DMS79 treated with DMSO at 0.1 percent for 48 hours (cell line): ENCODE results near the gene STYXL1.

Source experiments
- DNase-seq: peaks from one replicate; lab custom pipeline; 2025; lab: John Stamatoyannopoulos, UW

STYXL1 gene

DNA sequence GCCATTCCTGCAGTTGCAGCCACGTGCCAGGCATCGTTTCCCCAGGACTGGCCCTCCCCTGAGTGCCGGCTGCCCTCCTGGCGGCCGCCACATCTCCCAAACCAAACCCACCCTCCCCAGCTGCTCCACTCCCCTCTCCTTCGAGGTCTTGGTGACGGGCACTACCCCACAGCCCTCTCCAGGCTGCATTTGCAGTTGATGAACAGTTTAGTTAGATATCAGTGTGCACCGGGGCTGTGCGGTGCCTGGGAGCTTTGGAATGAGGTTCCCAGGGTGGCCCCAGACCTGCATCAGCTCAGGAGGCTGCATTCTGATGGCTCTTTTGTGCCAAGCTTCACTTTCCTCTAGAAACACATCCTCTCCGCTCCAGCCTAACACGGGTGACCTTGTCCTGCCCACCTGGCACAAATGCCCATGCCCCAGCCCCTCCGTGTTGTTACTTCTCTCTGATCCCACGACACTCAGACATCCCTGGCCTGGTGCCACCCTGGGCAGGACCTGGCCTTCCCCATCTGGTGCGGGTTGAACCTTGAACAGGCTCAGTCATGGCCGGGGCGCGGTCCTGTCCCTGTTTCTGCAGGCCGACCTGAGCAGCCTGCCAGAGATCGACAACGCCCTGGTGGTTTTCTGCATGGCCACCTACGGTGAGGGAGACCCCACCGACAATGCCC lies 67.9 kb downstream of the STYXL1 start:
- DNase-seq = no peak

- peak; percentile 50 for DNase-seq
These were observed 70.1 kb downstream of the STYXL1 start for GRCh38 chr7:75977743-75978142.

GRCh38 chr7:75971961-75972763 lies 75.6 kb downstream of the STYXL1 start:
- DNase-seq = no peak

DNA sequence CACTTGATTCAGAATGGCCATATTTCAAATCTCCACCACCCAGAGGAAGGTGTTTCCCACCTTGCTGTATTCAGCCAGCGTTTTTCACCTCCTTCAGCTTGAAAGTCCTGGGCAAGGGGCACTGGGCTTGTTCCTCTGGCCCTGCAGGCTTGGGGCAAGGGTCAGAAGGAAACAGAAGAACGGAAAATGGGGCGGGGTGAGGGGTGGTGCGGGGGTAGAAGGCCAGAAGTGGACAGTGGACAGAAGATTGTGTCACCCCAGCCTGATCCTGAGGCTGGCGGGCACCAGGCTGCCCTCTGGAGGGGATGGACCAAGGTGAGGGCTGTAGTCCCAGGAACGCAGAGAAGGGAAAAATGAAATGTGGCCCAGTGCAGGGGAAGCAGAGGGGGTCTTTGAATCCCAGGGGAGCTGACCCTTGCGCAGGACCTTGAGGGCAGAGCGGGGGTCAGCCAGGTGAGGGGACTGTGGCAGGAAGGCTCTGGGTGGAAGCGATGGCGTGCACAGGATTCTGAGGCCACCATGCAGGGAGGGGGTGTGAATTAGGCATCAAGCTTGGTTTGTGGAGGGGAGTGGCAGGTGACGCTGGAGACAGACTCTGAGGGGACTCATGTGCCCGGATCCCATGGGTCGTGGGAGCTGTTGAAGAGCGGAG lies 76.4 kb downstream of the STYXL1 start:
- DNase-seq = no peak

DNA sequence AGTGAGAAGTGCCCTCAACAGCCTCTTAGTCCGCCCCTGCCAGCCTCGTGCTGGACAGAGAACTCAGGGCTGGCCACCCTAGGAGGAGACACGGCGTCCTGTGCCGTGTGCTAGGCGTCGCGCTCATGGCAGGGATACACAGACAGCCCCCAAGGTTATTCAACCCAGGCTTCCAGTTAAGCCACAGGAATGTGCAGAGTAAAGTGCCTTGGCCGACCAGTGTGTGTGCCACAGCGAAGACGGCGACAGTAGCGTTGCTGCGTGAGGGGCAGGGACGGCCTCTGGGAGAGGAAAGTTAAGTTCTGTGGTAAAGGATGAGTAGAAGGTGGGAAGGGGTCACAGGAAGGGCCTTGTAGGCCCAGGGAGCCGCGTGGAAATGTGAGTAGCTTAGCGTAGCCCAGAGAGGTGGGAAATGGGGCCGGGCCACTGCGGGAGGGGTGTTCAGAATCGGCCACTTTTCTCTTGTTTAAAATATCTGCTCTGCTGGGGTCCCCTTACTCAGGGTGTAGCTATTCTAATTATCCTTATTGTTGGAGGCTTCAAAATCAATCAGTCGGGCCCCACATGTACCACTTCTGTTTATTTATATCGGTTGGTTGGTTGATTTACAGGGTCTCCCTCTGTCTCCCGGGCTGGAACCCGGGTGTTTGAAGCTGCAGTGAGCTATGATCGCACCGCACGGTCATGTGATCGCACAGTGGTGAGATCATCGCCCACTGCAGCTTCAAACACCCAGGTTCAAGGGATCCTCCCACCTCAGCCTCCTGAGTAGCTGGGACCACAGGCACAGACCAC lies 77.9 kb downstream of the STYXL1 start:
- no peak for DNase-seq

- no peak for DNase-seq
These were observed 78.6 kb downstream of the STYXL1 start for GRCh38 chr7:75969182-75969581.

- DNase-seq = no peak
These were observed 79.2 kb downstream of the STYXL1 start for GRCh38 chr7:75968561-75969001.

- no peak for DNase-seq
These were observed 79.8 kb downstream of the STYXL1 start for GRCh38 chr7:75968012-75968411.

GRCh38 chr7:75967487-75967997 lies 80.3 kb downstream of the STYXL1 start:
- no peak for DNase-seq

GRCh38 chr7:75967055-75967454 lies 80.7 kb downstream of the STYXL1 start:
- no peak for DNase-seq

GRCh38 chr7:75966190-75966961 lies 81.4 kb downstream of the STYXL1 start:
- DNase-seq = no peak

- no peak for DNase-seq
These were observed 82.2 kb downstream of the STYXL1 start for GRCh38 chr7:75965617-75966016.

GRCh38 chr7:75963381-75963995 lies 84.3 kb downstream of the STYXL1 start:
- DNase-seq = no peak

DNA sequence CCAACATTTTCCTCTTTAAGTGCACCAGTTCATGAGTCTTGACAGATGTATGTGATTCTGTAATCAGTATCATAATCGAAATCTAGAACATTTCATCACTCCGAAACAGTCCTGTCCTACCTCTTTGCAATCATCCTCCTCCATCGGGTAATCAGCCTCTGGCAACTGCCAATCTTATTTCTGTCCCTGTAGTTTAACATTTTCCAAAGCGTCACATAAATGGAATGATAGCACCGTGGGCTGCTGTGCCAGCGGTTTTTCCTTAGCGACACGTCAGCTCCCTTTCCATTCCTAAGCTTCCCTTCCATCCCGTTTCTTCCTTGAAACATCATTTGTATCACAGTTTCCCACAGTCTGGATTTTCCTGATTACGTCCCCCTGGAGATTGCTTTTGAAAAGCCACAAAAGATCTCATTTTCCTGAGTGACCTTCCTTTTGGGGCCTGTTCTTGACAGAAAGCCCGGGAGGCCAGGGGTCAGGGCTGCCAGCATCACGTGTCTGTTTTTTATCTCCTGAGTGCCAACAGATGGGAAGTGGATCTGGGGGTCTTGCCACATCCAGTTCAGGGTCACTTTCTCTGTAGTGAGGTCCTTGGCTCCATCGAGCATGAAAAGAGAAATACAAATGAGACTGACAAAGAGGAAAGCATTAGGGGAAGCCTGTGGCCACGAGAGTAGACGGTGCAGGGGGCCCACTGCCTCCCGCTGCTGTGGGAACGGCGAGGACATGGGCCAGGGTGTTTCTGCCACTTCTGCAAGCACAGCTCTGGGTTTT lies 85.0 kb downstream of the STYXL1 start:
- DNase-seq = no peak

GRCh38 chr7:75961218-75961617 lies 86.6 kb downstream of the STYXL1 start:
- DNase-seq = no peak

GRCh38 chr7:75960372-75960771 lies 87.4 kb downstream of the STYXL1 start:
- DNase-seq = no peak

- DNase-seq = no peak
These were observed 88.8 kb downstream of the STYXL1 start for GRCh38 chr7:75958802-75959543.

DNA sequence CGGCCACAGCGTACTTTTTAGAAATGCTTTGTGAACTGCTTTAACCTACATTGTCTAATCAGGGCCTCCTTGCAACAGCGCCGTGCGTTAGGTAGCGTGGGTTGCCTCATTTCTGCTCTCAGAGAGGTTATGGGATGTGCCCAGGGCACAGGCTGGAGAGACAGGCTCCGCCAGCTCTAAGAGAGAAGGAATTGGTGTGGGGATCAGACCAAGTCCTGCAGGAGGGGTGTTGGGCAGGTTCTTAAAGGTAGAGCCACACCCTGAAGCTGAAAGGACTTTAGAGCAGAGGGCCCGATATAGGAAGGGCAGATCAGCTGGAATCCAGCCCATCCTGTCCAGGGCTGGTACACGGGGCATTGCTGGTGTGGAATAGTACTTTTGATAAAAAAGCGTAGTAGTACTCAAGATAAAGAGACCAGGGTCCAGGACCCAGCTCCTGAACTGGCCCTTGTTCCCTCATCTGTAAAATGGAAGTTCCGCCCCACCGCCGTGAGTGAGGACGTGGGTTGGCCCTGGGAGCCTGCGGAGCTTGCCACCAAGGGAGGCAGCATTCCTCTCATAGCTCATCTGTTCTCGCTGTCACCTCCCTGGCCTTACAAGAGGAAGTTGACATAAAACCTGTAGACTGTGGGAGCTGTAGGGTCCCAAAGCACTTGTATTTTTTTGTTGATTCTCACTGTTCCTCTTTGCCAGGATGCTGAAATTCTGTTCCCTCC lies 90.6 kb downstream of the STYXL1 start:
- DNase-seq = no peak
